ENCODE measurements around the gene SLC22A9. TPM values are rescaled to one million over a fixed set of nuclear protein-coding genes. Genes with fewer than 3 reads are reported as not detected.

The SLC22A9 gene
- polyA plus RNA-seq, 1 donor from 2014 or later = not detected

GRCh38 chr11:63444160-63444559 is 74.6 kb downstream of the SLC22A9 start (continued):
- no peak for TF ChIP-seq SMC3 (conservative IDR thresholded peaks at IDR 0.05; ENCODE audit: poor library complexity)
- no peak for TF ChIP-seq RAD21 (conservative IDR thresholded peaks at IDR 0.05)

GRCh38 chr11:63445118-63445517 is 75.5 kb downstream of the SLC22A9 start:
- Histone ChIP-seq H3K27ac (ENCODE audit: low read length) (no peak overlapping the region), H3K4me2 (ENCODE audit: low read length) (no peak overlapping the region), H3K9ac (ENCODE audit: low read length) (no peak overlapping the region), H3K9me3 (ENCODE audit: low read length) (no peaks in the 10 kb centered on the region), H3K9me2 (ENCODE audit: insufficient read depth, low read length) (no peaks in the 10 kb centered on the region), H4K20me1 (ENCODE audit: insufficient read depth) (no peaks in the 10 kb centered on the region), H3K27me3 (ENCODE audit: insufficient read depth, low read depth, low read length) (no peaks in the 10 kb centered on the region), H3K79me2 (replicated peaks; ENCODE audit: insufficient read depth, low read length) (no peaks in the 10 kb centered on the region), H3F3A (ENCODE audit: insufficient read depth, low read length, poor library complexity, severe bottlenecking) (no peaks in the 10 kb centered on the region), H2AFZ (ENCODE audit: low read depth, low read length) (no peak overlapping the region), H3K36me3 (ENCODE audit: insufficient read depth, low read length) (no peaks in the 10 kb centered on the region), H3K4me3 (ENCODE audit: low read length) (no peak overlapping the region)
- no peak for TF ChIP-seq POLR2AphosphoS5 (IDR thresholded peaks at IDR 0.05)
- no peak for TF ChIP-seq RAD21 (conservative IDR thresholded peaks at IDR 0.05)
- TF ChIP-seq SMC3 (conservative IDR thresholded peaks at IDR 0.05; ENCODE audit: poor library complexity) = no peak
- no peak for TF ChIP-seq EZH2 (IDR thresholded peaks at IDR 0.05; ENCODE audit: borderline replicate concordance, insufficient read depth, low read length, poor library complexity, severe bottlenecking)
- no peak for TF ChIP-seq EP300 (conservative IDR thresholded peaks at IDR 0.05; ENCODE audit: poor library complexity, severe bottlenecking)
- no peak for TF ChIP-seq REST (IDR thresholded peaks at IDR 0.05; ENCODE audit: borderline replicate concordance)
- TF ChIP-seq TAF1 (IDR thresholded peaks at IDR 0.05; ENCODE audit: low read depth) = no peak
- TF ChIP-seq MXI1 (conservative IDR thresholded peaks at IDR 0.05; ENCODE audit: poor library complexity, severe bottlenecking) = no peak
- TF ChIP-seq CTCF (IDR thresholded peaks at IDR 0.05; ENCODE audit: poor library complexity, severe bottlenecking) = no peak

- Histone ChIP-seq H3K9me3 (ENCODE audit: low read length) (no peaks in the 10 kb centered on the region), H3K79me2 (replicated peaks; ENCODE audit: insufficient read depth, low read length) (no peaks in the 10 kb centered on the region), H4K20me1 (ENCODE audit: insufficient read depth) (no peaks in the 10 kb centered on the region), H3K9ac (ENCODE audit: low read length) (no peak overlapping the region), H3K27ac (ENCODE audit: low read length) (no peak overlapping the region), H3K36me3 (ENCODE audit: insufficient read depth, low read length) (no peaks in the 10 kb centered on the region), H3K4me3 (ENCODE audit: low read length) (no peak overlapping the region), H3F3A (ENCODE audit: insufficient read depth, low read length, poor library complexity, severe bottlenecking) (no peaks in the 10 kb centered on the region), H3K9me2 (ENCODE audit: insufficient read depth, low read length) (no peaks in the 10 kb centered on the region), H3K4me2 (ENCODE audit: low read length) (no peak overlapping the region), H3K27me3 (ENCODE audit: insufficient read depth, low read depth, low read length) (no peaks in the 10 kb centered on the region), H2AFZ (ENCODE audit: low read depth, low read length) (no peak overlapping the region)
- TF ChIP-seq EP300 (conservative IDR thresholded peaks at IDR 0.05; ENCODE audit: poor library complexity, severe bottlenecking) (no peak), RAD21 (conservative IDR thresholded peaks at IDR 0.05) (no peak), POLR2AphosphoS5 (IDR thresholded peaks at IDR 0.05) (no peak), REST (IDR thresholded peaks at IDR 0.05; ENCODE audit: borderline replicate concordance) (no peak), MXI1 (conservative IDR thresholded peaks at IDR 0.05; ENCODE audit: poor library complexity, severe bottlenecking) (no peak), TAF1 (IDR thresholded peaks at IDR 0.05; ENCODE audit: low read depth) (no peak), EZH2 (IDR thresholded peaks at IDR 0.05; ENCODE audit: borderline replicate concordance, insufficient read depth, low read length, poor library complexity, severe bottlenecking) (no peak), CTCF (IDR thresholded peaks at IDR 0.05; ENCODE audit: poor library complexity, severe bottlenecking) (no peak), SMC3 (conservative IDR thresholded peaks at IDR 0.05; ENCODE audit: poor library complexity) (no peak)
Observed at GRCh38 chr11:63445720-63446119, 76.1 kb downstream of the SLC22A9 start.
